ENCODE results near the gene KISS1R. TPM values are rescaled to one million over a fixed set of nuclear protein-coding genes. Genes with fewer than 3 reads are reported as not detected.

KISS1R gene
- total RNA-seq, 1 donor from 2014 or later = not detected

DNA sequence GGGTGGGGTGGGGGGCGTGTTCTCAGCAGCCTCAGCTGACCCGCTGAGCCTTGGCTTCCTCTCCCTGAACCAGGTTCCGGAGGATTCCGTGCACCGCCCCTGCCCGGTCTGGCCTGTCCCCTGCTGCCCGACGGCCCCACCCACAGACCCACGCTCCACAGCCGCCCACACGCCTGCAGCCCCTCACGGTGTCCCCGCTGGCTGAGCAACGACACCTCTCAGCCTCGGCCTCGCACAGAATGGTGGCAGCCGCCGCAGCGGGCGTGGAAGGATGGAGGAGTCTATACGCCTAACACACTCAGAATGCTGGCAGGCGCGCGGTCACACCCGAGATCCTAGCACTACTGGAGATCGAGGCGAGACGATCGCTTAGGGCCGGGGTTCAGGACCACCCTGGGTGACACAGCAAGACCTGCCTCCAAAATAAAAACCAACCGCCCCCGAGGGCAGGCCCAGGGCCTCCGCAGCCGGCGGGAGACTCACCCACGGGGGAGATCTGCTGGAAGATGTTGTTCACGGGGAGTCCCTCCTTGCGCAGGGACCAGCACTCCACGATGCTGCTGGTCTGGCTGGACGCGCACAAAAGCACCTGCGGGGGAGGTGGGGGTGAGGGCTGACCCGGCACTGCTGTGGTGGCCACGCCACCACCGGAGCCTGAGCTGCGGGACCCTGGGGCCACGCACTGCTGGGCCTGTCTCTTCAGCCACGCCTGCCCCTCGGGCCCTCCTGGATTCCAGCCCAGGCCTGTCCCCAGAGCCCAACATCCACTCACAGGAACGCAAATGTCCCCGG lies 32.5 kb upstream of the KISS1R start:
- H3K9me3 Mint-ChIP-seq (ENCODE audit: unreplicated experiment) = peaks cover 3% of the 10 kb centered on the region
- H3K4me3 Mint-ChIP-seq (ENCODE audit: unreplicated experiment) = no peak overlapping the region

DNA sequence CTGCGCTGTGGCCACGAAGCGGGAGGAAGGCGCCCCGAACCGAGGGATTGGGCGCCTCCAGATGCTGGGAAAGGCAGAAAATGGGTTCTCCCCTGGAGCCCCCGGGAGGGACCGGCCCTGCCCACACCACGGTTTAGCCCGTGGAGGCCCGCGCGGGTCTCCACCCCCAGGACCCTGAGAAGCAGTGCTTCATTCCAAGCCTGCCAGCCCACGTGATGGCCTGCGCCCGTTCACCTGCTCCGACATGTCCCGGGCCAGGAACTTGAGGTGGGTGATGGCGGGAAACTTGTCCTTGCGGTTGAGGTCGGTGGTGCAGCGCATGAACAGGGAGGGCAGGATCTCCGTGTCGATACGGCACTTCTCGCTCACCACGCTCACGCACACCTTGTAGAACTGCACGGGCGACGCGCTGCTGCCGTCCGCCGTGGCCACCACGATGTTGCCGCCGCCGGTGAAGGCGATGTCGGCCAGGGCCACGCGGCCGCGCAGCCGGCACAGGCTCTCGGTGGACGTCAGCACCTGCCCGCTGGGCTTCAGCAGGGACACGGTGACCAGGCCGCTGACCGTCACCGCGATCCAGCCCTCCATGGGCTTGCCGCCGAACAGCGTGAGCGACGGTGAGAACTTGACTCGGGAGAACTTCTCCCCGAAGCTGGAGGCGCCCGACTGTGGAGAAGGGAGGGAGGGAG lies 31.5 kb upstream of the KISS1R start:
- Mint-ChIP-seq H3K9me3 (ENCODE audit: unreplicated experiment) (peaks cover 3% of the 10 kb centered on the region), H3K27ac (ENCODE audit: unreplicated experiment) (no peak overlapping the region), H3K4me1 (ENCODE audit: low read depth, unreplicated experiment) (no peaks in the 10 kb centered on the region), H3K27me3 (ENCODE audit: unreplicated experiment) (peaks cover 2% of the 10 kb centered on the region), H3K4me3 (ENCODE audit: unreplicated experiment) (no peak overlapping the region), H3K36me3 (ENCODE audit: unreplicated experiment) (no peaks in the 10 kb centered on the region)
- DNase-seq = no peak
- TF ChIP-seq, protein P1, sequence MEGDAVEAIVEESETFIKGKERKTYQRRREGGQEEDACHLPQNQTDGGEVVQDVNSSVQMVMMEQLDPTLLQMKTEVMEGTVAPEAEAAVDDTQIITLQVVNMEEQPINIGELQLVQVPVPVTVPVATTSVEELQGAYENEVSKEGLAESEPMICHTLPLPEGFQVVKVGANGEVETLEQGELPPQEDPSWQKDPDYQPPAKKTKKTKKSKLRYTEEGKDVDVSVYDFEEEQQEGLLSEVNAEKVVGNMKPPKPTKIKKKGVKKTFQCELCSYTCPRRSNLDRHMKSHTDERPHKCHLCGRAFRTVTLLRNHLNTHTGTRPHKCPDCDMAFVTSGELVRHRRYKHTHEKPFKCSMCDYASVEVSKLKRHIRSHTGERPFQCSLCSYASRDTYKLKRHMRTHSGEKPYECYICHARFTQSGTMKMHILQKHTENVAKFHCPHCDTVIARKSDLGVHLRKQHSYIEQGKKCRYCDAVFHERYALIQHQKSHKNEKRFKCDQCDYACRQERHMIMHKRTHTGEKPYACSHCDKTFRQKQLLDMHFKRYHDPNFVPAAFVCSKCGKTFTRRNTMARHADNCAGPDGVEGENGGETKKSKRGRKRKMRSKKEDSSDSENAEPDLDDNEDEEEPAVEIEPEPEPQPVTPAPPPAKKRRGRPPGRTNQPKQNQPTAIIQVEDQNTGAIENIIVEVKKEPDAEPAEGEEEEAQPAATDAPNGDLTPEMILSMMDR (IDR thresholded peaks at IDR 0.05; ENCODE audit: partially characterized antibody, unreplicated experiment) = no peak

More for the DNA sequence above, 32.5 kb upstream of the KISS1R start:
- peaks cover 2% of the 10 kb centered on the region for H3K27me3 Mint-ChIP-seq (ENCODE audit: unreplicated experiment)
- H3K4me1 Mint-ChIP-seq (ENCODE audit: low read depth, unreplicated experiment) = no peaks in the 10 kb centered on the region
- H3K36me3 Mint-ChIP-seq (ENCODE audit: unreplicated experiment) = no peaks in the 10 kb centered on the region
- no peak overlapping the region for H3K27ac Mint-ChIP-seq (ENCODE audit: unreplicated experiment)
- DNase-seq = no peak
- TF ChIP-seq, protein P1 (IDR thresholded peaks at IDR 0.05; ENCODE audit: partially characterized antibody, unreplicated experiment) = no peak

DNA sequence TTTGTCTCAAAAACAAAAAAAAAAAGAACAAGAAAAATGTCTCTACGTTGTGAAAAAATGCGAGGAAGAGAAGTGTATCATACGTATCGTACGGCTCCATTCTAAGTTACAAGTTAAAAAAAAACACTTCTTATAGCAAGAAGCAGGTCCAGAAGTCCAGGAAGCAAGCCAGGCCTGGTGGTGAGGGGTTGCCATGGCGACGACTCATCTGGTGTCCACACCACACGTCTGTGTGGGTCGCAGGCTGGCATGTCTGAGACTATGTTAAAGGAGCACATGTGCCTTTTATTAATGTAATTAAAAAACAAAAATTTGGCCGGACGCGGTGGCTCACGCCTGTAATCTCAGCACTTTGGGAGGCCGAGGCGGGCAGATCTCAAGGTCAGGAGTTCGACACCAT lies 30.1 kb upstream of the KISS1R start:
- peaks cover 3% of the 10 kb centered on the region for H3K9me3 Mint-ChIP-seq (ENCODE audit: unreplicated experiment)
- H3K27me3 Mint-ChIP-seq (ENCODE audit: unreplicated experiment) = peaks cover 2% of the 10 kb centered on the region
- no peaks in the 10 kb centered on the region for H3K36me3 Mint-ChIP-seq (ENCODE audit: unreplicated experiment)
- no peaks in the 10 kb centered on the region for H3K4me1 Mint-ChIP-seq (ENCODE audit: low read depth, unreplicated experiment)
- TF ChIP-seq, protein P1 (IDR thresholded peaks at IDR 0.05; ENCODE audit: partially characterized antibody, unreplicated experiment) = no peak
- no peak overlapping the region for H3K27ac Mint-ChIP-seq (ENCODE audit: unreplicated experiment)
- H3K4me3 Mint-ChIP-seq (ENCODE audit: unreplicated experiment) = no peak overlapping the region
- DNase-seq = no peak

DNA sequence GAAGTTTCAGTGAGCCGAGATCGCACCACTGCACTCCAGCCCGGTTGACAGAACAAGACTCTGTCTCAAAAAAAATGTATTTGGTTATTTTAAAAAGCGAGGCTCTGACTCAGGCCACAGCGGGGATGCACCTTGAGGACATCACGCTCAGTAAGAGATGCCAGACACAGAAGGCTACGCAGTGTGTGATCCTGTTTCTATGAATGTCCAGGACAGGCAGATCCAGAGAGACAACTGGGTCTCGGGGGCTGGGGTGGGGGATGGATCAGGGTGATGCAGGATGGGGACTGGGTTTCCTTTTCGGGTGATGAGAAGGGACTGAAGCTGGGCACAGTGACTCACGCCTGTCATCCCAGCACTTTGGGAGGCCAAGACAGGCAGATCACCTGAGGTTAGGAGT lies 29.5 kb upstream of the KISS1R start:
- Mint-ChIP-seq H3K27me3 (ENCODE audit: unreplicated experiment) (no peaks in the 10 kb centered on the region), H3K4me1 (ENCODE audit: low read depth, unreplicated experiment) (no peaks in the 10 kb centered on the region), H3K27ac (ENCODE audit: unreplicated experiment) (no peak overlapping the region), H3K9me3 (ENCODE audit: unreplicated experiment) (peaks cover 4% of the 10 kb centered on the region), H3K4me3 (ENCODE audit: unreplicated experiment) (no peak overlapping the region), H3K36me3 (ENCODE audit: unreplicated experiment) (no peaks in the 10 kb centered on the region)
- no peak for DNase-seq
- TF ChIP-seq, protein P1 (IDR thresholded peaks at IDR 0.05; ENCODE audit: partially characterized antibody, unreplicated experiment) = no peak
